A673 (cell line): ENCODE data around the gene NIN.

Experiments used
- CTCF ChIP-seq: fragments of 300-800, 200-600 bp; sonication (generic); conservative IDR thresholded peaks from 2 replicates; pipeline ENCODE4 v1.5.1; 2017; ENCODE audit warnings: low read depth, mild to moderate bottlenecking, antibody characterized with exemption, low read length, moderate library complexity, mixed read lengths
- EZH2 ChIP-seq: fragments of 200-600 bp; sonication (generic); IDR thresholded peaks from 2 replicates; pipeline ENCODE4 v1.6.1; 2017; ENCODE audit warnings: borderline replicate concordance, low read depth, mild to moderate bottlenecking, mixed read lengths, antibody characterized with exemption, low read length; ENCODE audit not compliant: poor library complexity, severe bottlenecking

GRCh38 chr14:50773632-50774541 lies 57.1 kb downstream of the NIN start:
- TF ChIP-seq CTCF (peak; percentile 95), EZH2 (no peak)
